ENCODE results near the gene PDK1. TPM values are rescaled to one million over a fixed set of nuclear protein-coding genes. Genes with fewer than 3 reads are reported as not detected.
A peak's percentile ranks its signal among the peaks of the same experiment; 100 is the strongest.

PDK1 gene
- total RNA-seq, 1 donor from 2014 or later: 42.3 TPM

GRCh38 chr2:172561270-172561669 is 5.4 kb downstream of the PDK1 start:
- Mint-ChIP-seq H3K4me1 (peaks cover 56% of the 10 kb centered on the region), H3K27ac (peak overlapping the region; percentile 1), H3K4me3 (no peak overlapping the region), H3K36me3 (peaks cover 19% of the 10 kb centered on the region), H3K9me3 (no peaks in the 10 kb centered on the region), H3K27me3 (ENCODE audit: low read depth) (no peaks in the 10 kb centered on the region)
- no peak for TF ChIP-seq CTCF (IDR thresholded peaks at IDR 0.05; ENCODE audit: unreplicated experiment)
- DNase-seq (ENCODE audit: low spot score in 2 of 2, unreplicated experiment in 2 of 2): no peak

- Mint-ChIP-seq H3K36me3 (peaks cover 22% of the 10 kb centered on the region), H3K4me3 (no peak overlapping the region), H3K27me3 (ENCODE audit: low read depth) (no peaks in the 10 kb centered on the region), H3K9me3 (no peaks in the 10 kb centered on the region), H3K4me1 (peaks cover 46% of the 10 kb centered on the region), H3K27ac (no peak overlapping the region)
- no peak for DNase-seq (ENCODE audit: low spot score in 2 of 2, unreplicated experiment in 2 of 2)
- no peak for TF ChIP-seq CTCF (IDR thresholded peaks at IDR 0.05; ENCODE audit: unreplicated experiment)
These were observed 6.4 kb downstream of the PDK1 start for GRCh38 chr2:172562298-172562697.

GRCh38 chr2:172564376-172564775 is 8.5 kb downstream of the PDK1 start:
- H3K36me3 Mint-ChIP-seq: peaks cover 33% of the 10 kb centered on the region
- no peaks in the 10 kb centered on the region for H3K9me3 Mint-ChIP-seq
- DNase-seq (ENCODE audit: low spot score in 2 of 2, unreplicated experiment in 2 of 2): no peak
- peaks cover 32% of the 10 kb centered on the region for H3K4me1 Mint-ChIP-seq
- H3K27ac Mint-ChIP-seq: peak overlapping the region; percentile 27
- no peak overlapping the region for H3K4me3 Mint-ChIP-seq
- no peaks in the 10 kb centered on the region for H3K27me3 Mint-ChIP-seq (ENCODE audit: low read depth)
- no peak for TF ChIP-seq CTCF (IDR thresholded peaks at IDR 0.05; ENCODE audit: unreplicated experiment)

GRCh38 chr2:172571245-172571644 is 15.4 kb downstream of the PDK1 start:
- no peak for TF ChIP-seq CTCF (IDR thresholded peaks at IDR 0.05; ENCODE audit: unreplicated experiment)
- peaks cover 58% of the 10 kb centered on the region for H3K36me3 Mint-ChIP-seq
- no peaks in the 10 kb centered on the region for H3K27me3 Mint-ChIP-seq (ENCODE audit: low read depth)
- no peak overlapping the region for H3K4me3 Mint-ChIP-seq
- DNase-seq (ENCODE audit: low spot score in 2 of 2, unreplicated experiment in 2 of 2): no peak
- no peaks in the 10 kb centered on the region for H3K4me1 Mint-ChIP-seq
- peaks cover 23% of the 10 kb centered on the region for H3K9me3 Mint-ChIP-seq
- H3K27ac Mint-ChIP-seq: no peak overlapping the region

GRCh38 chr2:172572981-172573380 is 17.1 kb downstream of the PDK1 start:
- H3K36me3 Mint-ChIP-seq: peaks cover 65% of the 10 kb centered on the region

More at GRCh38 chr2:172572981-172573380, 17.1 kb downstream of the PDK1 start:
- H3K9me3 Mint-ChIP-seq: peaks cover 38% of the 10 kb centered on the region
- H3K4me1 Mint-ChIP-seq: no peaks in the 10 kb centered on the region
- no peak overlapping the region for H3K27ac Mint-ChIP-seq
- no peak for DNase-seq (ENCODE audit: low spot score in 2 of 2, unreplicated experiment in 2 of 2)
- H3K27me3 Mint-ChIP-seq (ENCODE audit: low read depth): no peaks in the 10 kb centered on the region
- no peak for TF ChIP-seq CTCF (IDR thresholded peaks at IDR 0.05; ENCODE audit: unreplicated experiment)
- H3K4me3 Mint-ChIP-seq: no peak overlapping the region

All from mesothelial cell of epicardium (in vitro differentiated cells).